Stimulated activated CD4-positive, alpha-beta T cell treated with anti-CD3 and anti-CD28 coated beads, Interleukin-1b, Interleukin-23, amount 100 ng/mL, for 4 hours (primary cell): ENCODE data around the gene XRCC3.
A peak's percentile ranks its signal among the peaks of the same experiment; 100 is the strongest.

ENCODE experiments used
- DNase-seq, 2 donors: peaks; one replicate each; pipeline ENCODE4 v3.0.0-alpha.2; 2020; ENCODE audit warnings: low read depth in 2 of 2

Gene XRCC3

GRCh38 chr14:103726474-103726873 is 11.2 kb upstream of the XRCC3 start:
- no peak for DNase-seq

- DNase-seq, result no peak
These were observed 10.6 kb upstream of the XRCC3 start for GRCh38 chr14:103725739-103726395.

GRCh38 chr14:103725001-103725682 is 9.9 kb upstream of the XRCC3 start:
- no peak for DNase-seq

- no peak for DNase-seq
These were observed 8.9 kb upstream of the XRCC3 start for GRCh38 chr14:103724116-103724515.

- DNase-seq, result no peak
These were observed 8.5 kb upstream of the XRCC3 start for GRCh38 chr14:103723748-103724081.

- DNase-seq, result peak in 1 of 2 donors; percentile 19
These were observed 6.3 kb upstream of the XRCC3 start for GRCh38 chr14:103721334-103722120.

- DNase-seq, result no peak
These were observed 4.5 kb upstream of the XRCC3 start for GRCh38 chr14:103719751-103720150.

GRCh38 chr14:103718572-103718971 is 3.3 kb upstream of the XRCC3 start:
- no peak for DNase-seq

- no peak for DNase-seq
These were observed 1.7 kb upstream of the XRCC3 start for GRCh38 chr14:103716899-103717411.

GRCh38 chr14:103716091-103716801 is 995 bp upstream of the XRCC3 start:
- peak in 1 of 2 donors; percentile 19 for DNase-seq

GRCh38 chr14:103714063-103714724 is 1.1 kb downstream of the XRCC3 start:
- no peak for DNase-seq

- DNase-seq, result no peak
These were observed 1.8 kb downstream of the XRCC3 start for GRCh38 chr14:103713304-103714062.

- no peak for DNase-seq
These were observed 2.5 kb downstream of the XRCC3 start for GRCh38 chr14:103712633-103713247.

- DNase-seq, result no peak
These were observed 3.5 kb downstream of the XRCC3 start for GRCh38 chr14:103711516-103712431.

- no peak for DNase-seq
These were observed 4.4 kb downstream of the XRCC3 start for GRCh38 chr14:103710771-103711377.

GRCh38 chr14:103709814-103710213 is 5.4 kb downstream of the XRCC3 start:
- no peak for DNase-seq

- no peak for DNase-seq
These were observed 6.5 kb downstream of the XRCC3 start for GRCh38 chr14:103708750-103709187.
